K562 (cell line): ENCODE data around the gene GET3. TPM values are rescaled to one million over a fixed set of nuclear protein-coding genes. Genes with fewer than 3 reads are reported as not detected.

Source experiments
- ATAC-seq: fragments of 200-7000 bp; cut with Tn5 transposase; 3 replicates; pipeline ENCODE4 v1.9.1; 2020; ENCODE audit warnings: moderate library complexity
- BruUV-seq: library from RNA; stranded (reverse); fragments of 400-500 nt; replicated peaks from 2 replicates; lab custom pipeline; 2021; lab: Mats Ljungman, UMichigan
- CTCF ChIA-PET: fragments of 300-600 bp; formaldehyde crosslinking; extraction: SDS; loops from one replicate; lab custom pipeline; 2021; ENCODE audit warnings: low intra/inter-chr PET ratio; lab: Yijun Ruan, JAX
- POLR2A ChIA-PET: fragments of 300-600, 350-650 bp; sonication (Branson Sonifier 250); formaldehyde crosslinking; extraction: SDS; loops from one replicate; lab custom pipeline; 2021; ENCODE audit warnings: antibody characterized with exemption, inconsistent platforms; lab: Yijun Ruan, JAX
- DNase-seq, 4 experiments: peaks; one replicate each; pipeline versions ENCODE4 v3.0.0 to v3.0.0-alpha.2; 2011 to 2018; ENCODE audit warnings: low spot score in 3 of 4, mixed read lengths in 3 of 4; ENCODE audit errors: extremely low read depth in 1 of 4
- FAIRE-seq: peaks from 2 replicates; lab custom pipeline; 2011; peaks lifted over from hg19 to GRCh38; lab: Jason Lieb, UNC
- H2AFZ ChIP-seq: 2 replicates; pipeline ENCODE4 v1.6.0; 2011; ENCODE audit warnings: low read depth, low read length, control low read depth, inconsistent platforms
- H3K27ac ChIP-seq: fragments of 200-600 bp; 3 replicates; pipeline ENCODE4 v1.8.0; 2011; ENCODE audit warnings: low read depth, mild to moderate bottlenecking, control low read depth, inconsistent platforms, low read length, moderate library complexity, mixed read lengths; ENCODE audit errors: extremely low read depth
- H3K27me3 ChIP-seq, 2 experiments: fragments of 300-600 bp in 1 of 2; 2 replicates in 1 of 2; 3 replicates in 1 of 2; pipeline versions ENCODE4 v1.6.0 to v1.8.0; 2011; ENCODE audit warnings: inconsistent platforms in 2 of 2, low read length in 2 of 2, mild to moderate bottlenecking in 1 of 2, mixed read lengths in 1 of 2, moderate library complexity in 1 of 2; ENCODE audit not compliant: control insufficient read depth in 2 of 2, insufficient read depth in 2 of 2
- H3K36me3 ChIP-seq: fragments of 300-600 bp; 3 replicates; pipeline ENCODE4 v1.8.0; 2011; ENCODE audit warnings: mild to moderate bottlenecking, low read length, inconsistent platforms; ENCODE audit not compliant: control insufficient read depth, insufficient read depth
- H3K4me1 ChIP-seq, 2 experiments: fragments of 200-600 bp in 1 of 2; replicated peaks in 1 of 2; 2 replicates in 1 of 2; 3 replicates in 1 of 2; pipeline versions ENCODE4 v1.5.1 to v1.8.0; 2011; ENCODE audit warnings: inconsistent platforms in 2 of 2, low read length in 2 of 2, mild to moderate bottlenecking in 1 of 2, mixed read lengths in 1 of 2, moderate library complexity in 1 of 2; ENCODE audit not compliant: control insufficient read depth in 2 of 2, insufficient read depth in 2 of 2
- H3K4me2 ChIP-seq: 2 replicates; pipeline ENCODE4 v1.6.1; 2011; ENCODE audit warnings: low read length, control low read depth, inconsistent platforms, mixed read lengths; ENCODE audit not compliant: insufficient read depth
- H3K4me3 ChIP-seq: fragments of 200-600 bp; sonication (generic), shearing (Covaris generic); 2 replicates; pipeline ENCODE4 v1.5.1; 2016; ENCODE audit warnings: control low read depth, inconsistent platforms
- H3K79me2 ChIP-seq: fragments of 200-600 bp; 3 replicates; pipeline ENCODE4 v1.8.0; 2011; ENCODE audit warnings: low read length, inconsistent platforms; ENCODE audit not compliant: control insufficient read depth, insufficient read depth
- H3K9ac ChIP-seq, 2 experiments: 2 replicates each; pipeline versions ENCODE4 v1.6.0 to v1.6.1; 2011; ENCODE audit warnings: low read depth in 2 of 2, low read length in 2 of 2, control low read depth in 1 of 2, inconsistent platforms in 1 of 2, mild to moderate bottlenecking in 1 of 2, mixed read lengths in 1 of 2; ENCODE audit not compliant: insufficient read depth in 1 of 2
- H3K9me1 ChIP-seq: one replicate; pipeline ENCODE4 v1.6.0; 2011; ENCODE audit warnings: inconsistent platforms, mild to moderate bottlenecking, low read length, moderate library complexity; ENCODE audit not compliant: control insufficient read depth, insufficient read depth
- H3K9me3 ChIP-seq: replicated peaks from 2 replicates; pipeline ENCODE4 v1.5.1; 2011; ENCODE audit warnings: low read depth, low read length, inconsistent platforms; ENCODE audit not compliant: control insufficient read depth, insufficient read depth
- H4K20me1 ChIP-seq: replicated peaks from 2 replicates; pipeline ENCODE4 v1.6.1; 2011; ENCODE audit warnings: low read length, inconsistent platforms, mixed read lengths; ENCODE audit not compliant: control insufficient read depth, insufficient read depth
- CGGBP1 ChIP-seq: fragments of 250-450 bp; sonication (Bioruptor Pico); IDR thresholded peaks from 2 replicates; pipeline ENCODE4 v1.9.0; 2021; ENCODE audit warnings: mild to moderate bottlenecking
- CLOCK ChIP-seq: fragments of 250-450 bp; sonication (Bioruptor Pico); IDR thresholded peaks from 2 replicates; pipeline ENCODE4 v1.4.0; 2020; ENCODE audit warnings: mild to moderate bottlenecking, moderate library complexity, borderline replicate concordance
- CXXC5 ChIP-seq: fragments of 250-450 bp; sonication (Bioruptor Pico); IDR thresholded peaks from 2 replicates; pipeline ENCODE4 v1.8.0; 2022; ENCODE audit warnings: inconsistent platforms, mild to moderate bottlenecking, moderate library complexity
- DDX20 ChIP-seq: fragments of 450-650 bp; IDR thresholded peaks from 2 replicates; pipeline ENCODE4 v1.6.1; 2016; ENCODE audit warnings: missing genetic modification characterization, low read depth, mild to moderate bottlenecking, missing compliant biosample characterization, moderate library complexity
- FOXJ3 ChIP-seq: sonication (generic); formaldehyde crosslinking; IDR thresholded peaks from 2 replicates; pipeline ENCODE4 v1.4.0; 2020; ENCODE audit warnings: mild to moderate bottlenecking, missing genetic modification reagents
- GTF2B ChIP-seq: IDR thresholded peaks from 2 replicates; pipeline ENCODE4 v1.6.1; 2011; ENCODE audit not compliant: insufficient read length; ENCODE audit errors: extremely low read depth
- HMG20B ChIP-seq: fragments of 250-450 bp; sonication (Bioruptor Pico); IDR thresholded peaks from 2 replicates; pipeline ENCODE4 v1.5.0; 2021; ENCODE audit warnings: mild to moderate bottlenecking
- KLF10 ChIP-seq: fragments of 250-450 bp; sonication (Bioruptor Pico); IDR thresholded peaks from 2 replicates; pipeline ENCODE4 v1.6.1; 2021; ENCODE audit warnings: matching md5 sums
- LEF1 ChIP-seq: fragments of 450-650 bp; IDR thresholded peaks from 2 replicates; pipeline ENCODE4 v1.6.1; 2016; ENCODE audit warnings: mild to moderate bottlenecking
- MYBL2 ChIP-seq, 2 experiments: fragments of 450-650 bp in 1 of 2; sonication (generic) in 1 of 2; formaldehyde crosslinking in 1 of 2; IDR thresholded peaks; 2 replicates each; pipeline versions ENCODE4 v1.6.1 to v1.8.1; 2017 to 2022; ENCODE audit warnings: borderline replicate concordance in 1 of 2, inconsistent platforms in 1 of 2, low read depth in 1 of 2, mild to moderate bottlenecking in 1 of 2, missing genetic modification reagents in 1 of 2, moderate library complexity in 1 of 2
- NFE2 ChIP-seq: IDR thresholded peaks from 2 replicates; pipeline ENCODE4 v1.6.1; 2014; ENCODE audit warnings: antibody characterized with exemption, low read depth
- PTTG1 ChIP-seq: fragments of 450-650 bp; IDR thresholded peaks from 2 replicates; pipeline ENCODE4 v1.6.1; 2016; ENCODE audit warnings: low read depth, mild to moderate bottlenecking, missing genetic modification characterization, missing compliant biosample characterization
- RBM25 ChIP-seq: fragments of 200-400 bp; formaldehyde crosslinking; IDR thresholded peaks from 2 replicates; pipeline ENCODE4 v1.6.1; 2018; ENCODE audit warnings: low read length, low read depth, moderate library complexity; ENCODE audit not compliant: severe bottlenecking
- SAP30 ChIP-seq: fragments of 200-600 bp; sonication (generic); IDR thresholded peaks from 2 replicates; pipeline ENCODE4 v1.6.1; 2012; ENCODE audit warnings: borderline replicate concordance, low read depth, mild to moderate bottlenecking, moderate library complexity, low read length, control low read depth, inconsistent platforms; ENCODE audit not compliant: insufficient read depth, poor library complexity, severe bottlenecking
- SRSF1 ChIP-seq: fragments of 200-400 bp; formaldehyde crosslinking; IDR thresholded peaks from 2 replicates; pipeline ENCODE4 v1.6.1; 2017; ENCODE audit warnings: mild to moderate bottlenecking, low read depth, low read length, moderate library complexity
- ZBTB33 ChIP-seq: sonication (generic); formaldehyde crosslinking; IDR thresholded peaks from 2 replicates; pipeline ENCODE4 v1.8.1; 2023; ENCODE audit warnings: mild to moderate bottlenecking, missing genetic modification reagents
- ZNF184 ChIP-seq: sonication (generic); formaldehyde crosslinking; IDR thresholded peaks from 2 replicates; pipeline ENCODE4 v1.5.0; 2020; ENCODE audit warnings: missing genetic modification reagents
- ZNF717 ChIP-seq: fragments of 250-450 bp; sonication (Bioruptor Pico); IDR thresholded peaks from 2 replicates; pipeline ENCODE4 v1.5.0; 2021
- WGBS: fragments of 100-300 bp; shearing (Covaris generic); methylation state at CpG from one replicate; pipeline ENCODE4 v1.1.6; 2016; ENCODE audit warnings: low coverage, mixed read lengths; ENCODE audit not compliant: insufficient coverage; ENCODE audit errors: missing lambda C conversion rate; 5-methylcytosine and 5-hydroxymethylcytosine counted together
- in situ Hi-C: fragments of 300-500 bp; cut with MboI; formaldehyde crosslinking; loops from 4 replicates; pipeline ENCODE4 v1.15.0; 2018; ENCODE audit warnings: inconsistent platforms, mixed read lengths
- intact Hi-C: fragments of 100-400 bp; cut with micrococcal nuclease; formaldehyde crosslinking; loops from 2 replicates; pipeline ENCODE4 v1.14.2; 2022
- polyA plus RNA-seq, 8 experiments: library from polyadenylated mRNA; depleted of rRNA in 4 of 8; stranded (reverse) in 5 of 8; unstranded in 3 of 8; fragments of >200 nt; fragmentation: Nextera tagmentation in 2 of 8; fragmentation: Illumina TruSeq in 1 of 8; extraction: Ambion mirVana in 2 of 8; extraction: Trizol in 1 of 8; gene quantifications; 2 replicates each; pipeline versions ENCODE4 v1.2.1 to v1.2.3, GENCODE V29; 2011 to 2014; ENCODE audit warnings: inconsistent platforms in 1 of 8, missing spikeins in 1 of 8
- total RNA-seq, 7 experiments: library from RNA; depleted of rRNA in 6 of 7; stranded (reverse); fragments of >200 nt in 6 of 7; fragmentation: Illumina TruSeq in 2 of 7; extraction: Trizol in 2 of 7; gene quantifications; 2 replicates each; pipeline versions ENCODE4 v1.2.1 to v1.2.3, GENCODE V29; 2011 to 2021; ENCODE audit warnings: low replicate concordance in 1 of 7

Gene GET3
- total and polyA plus RNA-seq, 9 of the 15 experiments (the other 6 are each of a cell fraction or from before 2014, with no cell fraction given): 8.3 to 83.5 (median 51.8) TPM

GRCh38 chr19:12782174-12782423, 44.8 kb downstream of the GET3 start:
- POLR2A ChIA-PET: interaction anchor here (1.0 to 2.2 kb wide), 3 partner anchors 10 to 99 kb away, joined by 3 to 39 read pairs (median 4); partner anchors contain the start of genes DNASE2 and JUNB
- intact Hi-C loops (no loop called here), in situ Hi-C loops (no loop called here)
- peaks cover 63 to 80% of the 10 kb centered on the region in 2 experiments for H3K4me1 ChIP-seq
- H3K4me3 ChIP-seq: peak overlapping the region; percentile 43
- H2AFZ ChIP-seq: peak overlapping the region; percentile 93
- no peaks in the 10 kb centered on the region for H4K20me1 ChIP-seq
- no peaks in the 10 kb centered on the region for H3K9me3 ChIP-seq
- peak overlapping the region; percentile 97 for H3K27ac ChIP-seq
- H3K36me3 ChIP-seq: no peaks in the 10 kb centered on the region
- DNase-seq (no peak), FAIRE-seq (peak; percentile 32), ATAC-seq (no peak)
- CTCF ChIA-PET: interaction anchor here (0.7 kb wide), 1 partner anchor 184 kb away, joined by 3 read pairs; no protein-coding TSS in a partner anchor
- peak overlapping the region; percentile 78 for H3K4me2 ChIP-seq
- H3K9ac ChIP-seq: peak overlapping the region; percentile 72 to 91
- H3K9me1 ChIP-seq: no peaks in the 10 kb centered on the region
- no peaks in the 10 kb centered on the region for H3K27me3 ChIP-seq
- H3K79me2 ChIP-seq: no peaks in the 10 kb centered on the region
- no TSS peak for BruUV-seq
- 10% methylated on average over 12 of the region's 12 CpGs for WGBS
- TF ChIP-seq MYBL2 (IDR thresholded peaks at IDR 0.05; ENCODE audit: low read depth) (no peak), MYBL2 (CRISPR knock-in tag; IDR thresholded peaks at IDR 0.05; ENCODE audit: borderline replicate concordance) (no peak), GTF2B (no peak), LEF1 (peak; percentile 57; the same call in 1 of the 2 replicates), CXXC5 (no peak), RBM25 (no peak), CLOCK (CRISPR knock-in tag) (no peak), ZBTB33 (CRISPR knock-in tag) (no peak), PTTG1 (tag) (no peak), SAP30 (peak; percentile 9), FOXJ3 (no peak), ZNF717 (CRISPR knock-in tag) (0 out of 2 replicates have a peak, but pooled peaks have one; percentile 54), HMG20B (CRISPR knock-in tag) (0 out of 2 replicates have a peak, but pooled peaks have one; percentile 52), ZNF184 (no peak), DDX20 (tag) (no peak), CGGBP1 (CRISPR knock-in tag) (no peak), NFE2 (no peak), SRSF1 (no peak), KLF10 (CRISPR knock-in tag) (no peak)
